HG02870 (cell line): Measurements from ENCODE around the gene RSRP1.

Source experiments
- ATAC-seq: cut with Tn5 transposase; IDR thresholded peaks from one replicate; pipeline ENCODE4 v1.9.1; 2021; ENCODE audit warnings: mild to moderate bottlenecking, moderate library complexity; ENCODE audit not compliant: unreplicated experiment

Gene RSRP1

GRCh38 chr1:25219661-25220251 is 27.5 kb downstream of the RSRP1 start:
- no peak for ATAC-seq

- ATAC-seq = no peak
Measured at GRCh38 chr1:25217598-25218232, 29.5 kb downstream of the RSRP1 start.

- ATAC-seq = no peak
Measured at GRCh38 chr1:25217015-25217414, 30.2 kb downstream of the RSRP1 start.

GRCh38 chr1:25216123-25216522 is 31.1 kb downstream of the RSRP1 start:
- no peak for ATAC-seq

GRCh38 chr1:25212725-25213124 is 34.5 kb downstream of the RSRP1 start:
- no peak for ATAC-seq

- no peak for ATAC-seq
Measured at GRCh38 chr1:25210728-25211127, 36.5 kb downstream of the RSRP1 start.

GRCh38 chr1:25209516-25209915 is 37.7 kb downstream of the RSRP1 start:
- ATAC-seq = no peak

GRCh38 chr1:25208561-25209222 is 38.6 kb downstream of the RSRP1 start:
- ATAC-seq = no peak

- no peak for ATAC-seq
Measured at GRCh38 chr1:25208092-25208491, 39.2 kb downstream of the RSRP1 start.

GRCh38 chr1:25206201-25206600 is 41.1 kb downstream of the RSRP1 start:
- ATAC-seq = no peak

GRCh38 chr1:25205786-25206185 is 41.5 kb downstream of the RSRP1 start:
- ATAC-seq = no peak

GRCh38 chr1:25204797-25205480 is 42.3 kb downstream of the RSRP1 start:
- no peak for ATAC-seq

- no peak for ATAC-seq
Measured at GRCh38 chr1:25201006-25201405, 46.2 kb downstream of the RSRP1 start.

- no peak for ATAC-seq
Measured at GRCh38 chr1:25199819-25200620, 47.2 kb downstream of the RSRP1 start.

GRCh38 chr1:25198663-25199252 is 48.5 kb downstream of the RSRP1 start:
- ATAC-seq = no peak

- no peak for ATAC-seq
Measured at GRCh38 chr1:25197982-25198662, 49.1 kb downstream of the RSRP1 start.

- no peak for ATAC-seq
Measured at GRCh38 chr1:25197235-25197975, 49.8 kb downstream of the RSRP1 start.

- ATAC-seq = no peak
Measured at GRCh38 chr1:25196830-25197229, 50.4 kb downstream of the RSRP1 start.

- no peak for ATAC-seq
Measured at GRCh38 chr1:25195835-25196234, 51.4 kb downstream of the RSRP1 start.
